Neural progenitor cell (in vitro differentiated cells): ENCODE results near the gene IGSF8. TPM values are rescaled to one million over a fixed set of nuclear protein-coding genes. Genes with fewer than 3 reads are reported as not detected.

ENCODE experiments used
- DNase-seq: peaks from one replicate; pipeline ENCODE4 v3.0.0-alpha.2; 2016; ENCODE audit warnings: low spot score
- H2AFZ ChIP-seq: fragments of 200-600 bp; sonication (generic); replicated peaks from 2 replicates; pipeline ENCODE4 v1.6.1; 2016; ENCODE audit warnings: antibody characterized with exemption
- H3F3A ChIP-seq: fragments of 200-600 bp; sonication (generic); 2 replicates; pipeline ENCODE4 v1.6.1; 2016; ENCODE audit warnings: antibody characterized with exemption, low read depth
- H3K27ac ChIP-seq: fragments of 200-600 bp; sonication (generic); 2 replicates; pipeline ENCODE4 v1.5.1; 2016; ENCODE audit warnings: mild to moderate bottlenecking
- H3K27me3 ChIP-seq: fragments of 200-600 bp; sonication (generic); 2 replicates; pipeline ENCODE4 v1.6.1; 2016; ENCODE audit warnings: mild to moderate bottlenecking, moderate library complexity
- H3K36me3 ChIP-seq: fragments of 200-600 bp; sonication (generic); 2 replicates; pipeline ENCODE4 v1.5.1; 2016
- H3K4me1 ChIP-seq: fragments of 200-600 bp; sonication (generic); 2 replicates; pipeline ENCODE4 v1.6.1; 2016; ENCODE audit warnings: mixed run types
- H3K4me2 ChIP-seq: fragments of 200-600 bp; sonication (generic); 2 replicates; pipeline ENCODE4 v1.6.1; 2016
- H3K4me3 ChIP-seq: fragments of 200-600 bp; sonication (generic); 2 replicates; pipeline ENCODE4 v1.5.1; 2016
- H3K79me2 ChIP-seq: fragments of 200-600 bp; sonication (generic); 2 replicates; pipeline ENCODE4 v1.6.1; 2016; ENCODE audit warnings: low read depth
- H3K9ac ChIP-seq: fragments of 200-600 bp; sonication (generic); 2 replicates; pipeline ENCODE4 v1.6.1; 2016
- H3K9me3 ChIP-seq: fragments of 200-600 bp; sonication (generic); 2 replicates; pipeline ENCODE4 v1.5.1; 2016; ENCODE audit warnings: low read depth
- H4K20me1 ChIP-seq: fragments of 200-600 bp; sonication (generic); 2 replicates; pipeline ENCODE4 v1.6.1; 2016; ENCODE audit warnings: low read depth
- H3K27ac Mint-ChIP-seq: 3 replicates; pipeline ENCODE4 v1.8.0; 2021; ENCODE audit warnings: mixed read lengths
- H3K27me3 Mint-ChIP-seq: 2 replicates; pipeline ENCODE4 v1.8.0; 2022; ENCODE audit warnings: low read depth, mild to moderate bottlenecking, inconsistent platforms, moderate library complexity, mixed read lengths; ENCODE audit not compliant: insufficient read depth
- H3K36me3 Mint-ChIP-seq: 3 replicates; pipeline ENCODE4 v1.8.0; 2021; ENCODE audit warnings: mixed read lengths
- H3K4me1 Mint-ChIP-seq: 3 replicates; pipeline ENCODE4 v1.8.0; 2021; ENCODE audit warnings: mixed read lengths
- H3K4me3 Mint-ChIP-seq: 3 replicates; pipeline ENCODE4 v1.8.0; 2021; ENCODE audit warnings: mild to moderate bottlenecking, moderate library complexity, mixed read lengths
- H3K9me3 Mint-ChIP-seq: 3 replicates; pipeline ENCODE4 v1.8.0; 2020; ENCODE audit warnings: mixed read lengths
- EZH2 ChIP-seq: fragments of 200-600 bp; sonication (generic); IDR thresholded peaks from 2 replicates; pipeline ENCODE4 v1.6.1; 2017; ENCODE audit warnings: antibody characterized with exemption, mild to moderate bottlenecking, moderate library complexity
- EZH2phosphoT487 ChIP-seq: fragments of 200-600 bp; sonication (generic); IDR thresholded peaks from 2 replicates; pipeline ENCODE4 v1.6.1; 2017; ENCODE audit warnings: antibody characterized with exemption
- total RNA-seq: library from RNA; depleted of rRNA; stranded (reverse); fragments of >200 nt; gene quantifications from 2 replicates; pipeline ENCODE4 v1.2.3, GENCODE V29; 2015; ENCODE audit warnings: low replicate concordance
- TF ChIP-seq, protein P1 (sequence below): fragments of 200-600 bp; sonication (generic); IDR thresholded peaks from 2 replicates; pipeline ENCODE4 v1.5.1; 2017; ENCODE audit warnings: antibody characterized with exemption, mild to moderate bottlenecking

The IGSF8 gene, protein sequence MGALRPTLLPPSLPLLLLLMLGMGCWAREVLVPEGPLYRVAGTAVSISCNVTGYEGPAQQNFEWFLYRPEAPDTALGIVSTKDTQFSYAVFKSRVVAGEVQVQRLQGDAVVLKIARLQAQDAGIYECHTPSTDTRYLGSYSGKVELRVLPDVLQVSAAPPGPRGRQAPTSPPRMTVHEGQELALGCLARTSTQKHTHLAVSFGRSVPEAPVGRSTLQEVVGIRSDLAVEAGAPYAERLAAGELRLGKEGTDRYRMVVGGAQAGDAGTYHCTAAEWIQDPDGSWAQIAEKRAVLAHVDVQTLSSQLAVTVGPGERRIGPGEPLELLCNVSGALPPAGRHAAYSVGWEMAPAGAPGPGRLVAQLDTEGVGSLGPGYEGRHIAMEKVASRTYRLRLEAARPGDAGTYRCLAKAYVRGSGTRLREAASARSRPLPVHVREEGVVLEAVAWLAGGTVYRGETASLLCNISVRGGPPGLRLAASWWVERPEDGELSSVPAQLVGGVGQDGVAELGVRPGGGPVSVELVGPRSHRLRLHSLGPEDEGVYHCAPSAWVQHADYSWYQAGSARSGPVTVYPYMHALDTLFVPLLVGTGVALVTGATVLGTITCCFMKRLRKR
- total RNA-seq = 9.4 and 23.4 TPM in 2 replicates

DNA sequence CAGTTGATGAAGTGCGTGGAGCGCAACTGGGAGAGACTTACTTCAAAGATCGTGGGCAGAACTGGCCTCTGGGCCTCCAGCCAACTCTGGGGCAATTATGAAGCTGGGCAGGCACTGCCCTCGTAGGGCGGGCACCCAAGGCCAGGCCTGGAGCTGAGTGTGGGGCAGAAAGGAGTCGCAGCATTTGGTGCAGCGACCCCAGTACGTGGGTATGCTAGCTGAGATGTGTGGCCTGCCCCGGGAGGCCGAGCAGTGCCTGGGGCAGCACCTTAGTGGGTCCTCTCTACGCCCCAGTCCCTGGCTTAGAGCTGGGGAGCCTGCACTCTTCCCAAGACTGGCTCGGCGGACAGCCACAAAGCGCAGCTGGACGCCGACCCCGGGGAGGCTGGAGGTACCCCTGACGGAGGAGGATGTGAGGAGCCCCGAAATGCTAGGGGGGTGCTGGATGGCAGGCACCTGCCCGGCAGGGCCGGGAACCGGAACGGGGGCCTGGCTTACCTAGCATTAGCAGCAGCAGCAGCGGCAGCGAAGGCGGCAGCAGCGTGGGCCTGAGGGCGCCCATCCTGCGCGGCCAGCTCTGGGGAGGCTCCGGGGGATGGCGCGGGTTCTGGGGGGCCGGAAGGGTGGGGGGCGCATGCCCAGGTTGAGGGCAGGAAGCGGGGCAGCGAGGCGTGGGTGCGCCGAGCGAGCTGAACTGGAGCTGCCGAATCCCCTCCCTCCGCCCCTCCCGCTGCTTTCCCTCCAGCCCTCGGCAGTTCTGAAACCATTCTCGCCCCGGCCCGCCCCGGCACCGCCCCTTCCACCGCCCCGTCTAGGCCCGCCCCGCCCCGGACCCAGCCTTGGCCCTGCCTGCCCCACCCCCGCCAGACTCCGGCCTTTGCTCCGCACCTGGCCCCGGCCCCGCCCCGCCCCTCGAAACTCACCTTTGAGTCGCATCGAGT lies at the start of gene IGSF8:
Gene IGSF8, minus strand, starts transcription at position 709 of the 941 bp plus-strand sequence. Its CDS starts 147 bp downstream, at position 562.
- no peaks in the 10 kb centered on the region for H3K36me3 Mint-ChIP-seq
- Histone ChIP-seq H3K4me2 (peak within 1 kb of the TSS; percentile 93), H3K79me2 (peaks cover 14% of the 10 kb centered on the region), H3K27me3 (peaks cover 18% of the 10 kb centered on the region), H3F3A (peaks cover 35% of the 10 kb centered on the region), H3K9ac (peak within 1 kb of the TSS; percentile 47), H3K4me3 (peak within 1 kb of the TSS; percentile 95), H4K20me1 (peaks cover 12% of the 10 kb centered on the region), H3K4me1 (peaks cover 29% of the 10 kb centered on the region), H3K9me3 (no peaks in the 10 kb centered on the region), H3K36me3 (no peaks in the 10 kb centered on the region), H2AFZ (peak within 1 kb of the TSS; percentile 97), H3K27ac (no peak within 1 kb of the TSS)
- H3K4me3 Mint-ChIP-seq = peak within 1 kb of the TSS; percentile 86
- DNase-seq = peak; percentile 34
- H3K9me3 Mint-ChIP-seq = no peaks in the 10 kb centered on the region
- TF ChIP-seq EZH2 (no peak), EZH2phosphoT487 (no peak)
- TF ChIP-seq, protein P1, sequence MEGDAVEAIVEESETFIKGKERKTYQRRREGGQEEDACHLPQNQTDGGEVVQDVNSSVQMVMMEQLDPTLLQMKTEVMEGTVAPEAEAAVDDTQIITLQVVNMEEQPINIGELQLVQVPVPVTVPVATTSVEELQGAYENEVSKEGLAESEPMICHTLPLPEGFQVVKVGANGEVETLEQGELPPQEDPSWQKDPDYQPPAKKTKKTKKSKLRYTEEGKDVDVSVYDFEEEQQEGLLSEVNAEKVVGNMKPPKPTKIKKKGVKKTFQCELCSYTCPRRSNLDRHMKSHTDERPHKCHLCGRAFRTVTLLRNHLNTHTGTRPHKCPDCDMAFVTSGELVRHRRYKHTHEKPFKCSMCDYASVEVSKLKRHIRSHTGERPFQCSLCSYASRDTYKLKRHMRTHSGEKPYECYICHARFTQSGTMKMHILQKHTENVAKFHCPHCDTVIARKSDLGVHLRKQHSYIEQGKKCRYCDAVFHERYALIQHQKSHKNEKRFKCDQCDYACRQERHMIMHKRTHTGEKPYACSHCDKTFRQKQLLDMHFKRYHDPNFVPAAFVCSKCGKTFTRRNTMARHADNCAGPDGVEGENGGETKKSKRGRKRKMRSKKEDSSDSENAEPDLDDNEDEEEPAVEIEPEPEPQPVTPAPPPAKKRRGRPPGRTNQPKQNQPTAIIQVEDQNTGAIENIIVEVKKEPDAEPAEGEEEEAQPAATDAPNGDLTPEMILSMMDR = no peak
- peaks cover 55% of the 10 kb centered on the region for H3K4me1 Mint-ChIP-seq
- peaks cover 8% of the 10 kb centered on the region for H3K27me3 Mint-ChIP-seq
- H3K27ac Mint-ChIP-seq = peak within 1 kb of the TSS; percentile 23

DNA sequence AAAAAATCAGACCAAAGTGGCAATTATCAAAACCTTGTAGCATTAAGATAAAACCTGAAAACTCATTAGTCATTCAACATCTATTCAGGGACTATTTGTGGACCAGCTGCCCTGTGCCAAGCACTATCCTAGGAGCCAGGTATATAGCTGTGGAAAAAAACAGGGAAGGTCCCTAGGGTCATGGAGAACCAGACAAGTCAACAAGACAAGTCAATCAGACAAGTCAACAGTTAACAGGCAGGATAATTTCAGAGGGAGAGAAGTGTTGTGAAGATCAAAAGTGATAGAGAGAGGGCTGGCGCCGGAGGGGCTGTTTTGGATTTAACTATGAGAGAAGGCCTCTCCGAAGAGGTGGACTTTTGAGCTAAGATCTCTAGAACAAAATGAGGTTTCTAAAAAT lies 49.7 kb upstream of the IGSF8 start:
- no peak overlapping the region for H3K4me3 ChIP-seq
- H3K27ac ChIP-seq = no peak overlapping the region
- no peak for TF ChIP-seq EZH2
- no peak for TF ChIP-seq EZH2phosphoT487
- TF ChIP-seq, protein P1 = no peak
- no peaks in the 10 kb centered on the region for H4K20me1 ChIP-seq
- no peaks in the 10 kb centered on the region for H3K79me2 ChIP-seq
- H3K9ac ChIP-seq = no peak overlapping the region
- no peak for DNase-seq
- no peak overlapping the region for H2AFZ ChIP-seq
- peaks cover 3% of the 10 kb centered on the region for H3K27me3 Mint-ChIP-seq
- H3K4me3 Mint-ChIP-seq = no peak overlapping the region
- peaks cover 2% of the 10 kb centered on the region for H3K9me3 Mint-ChIP-seq
- no peaks in the 10 kb centered on the region for H3K27me3 ChIP-seq
- no peaks in the 10 kb centered on the region for H3K36me3 Mint-ChIP-seq
- H3K36me3 ChIP-seq = no peaks in the 10 kb centered on the region
- no peak overlapping the region for H3K27ac Mint-ChIP-seq
- H3F3A ChIP-seq = peaks cover 25% of the 10 kb centered on the region
- peaks cover 13% of the 10 kb centered on the region for H3K4me1 ChIP-seq
- no peak overlapping the region for H3K4me2 ChIP-seq
- H3K9me3 ChIP-seq = no peaks in the 10 kb centered on the region
- H3K4me1 Mint-ChIP-seq = peaks cover 9% of the 10 kb centered on the region

DNA sequence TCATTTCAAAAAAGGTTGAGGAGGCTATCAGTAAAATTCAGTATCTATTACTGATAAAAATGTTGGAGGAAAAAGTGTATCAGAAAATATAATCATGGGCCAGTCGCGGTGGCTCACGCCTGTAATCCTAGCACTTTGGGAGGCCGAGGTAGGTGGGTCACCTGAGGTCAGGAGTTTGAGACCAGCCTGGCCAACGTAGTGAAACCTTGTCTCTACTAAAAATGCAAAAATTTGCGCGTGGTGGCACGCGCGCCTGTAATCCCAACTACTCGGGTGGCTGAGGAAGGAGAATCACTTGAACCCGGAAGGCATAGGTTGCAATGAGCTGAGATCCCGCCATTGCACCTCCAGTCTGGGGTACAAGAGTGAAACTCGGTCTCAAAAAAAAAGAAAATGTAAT lies 47.7 kb upstream of the IGSF8 start:
- no peaks in the 10 kb centered on the region for H4K20me1 ChIP-seq
- no peak overlapping the region for H3K9ac ChIP-seq
- no peaks in the 10 kb centered on the region for H3K79me2 ChIP-seq
- H3K27ac ChIP-seq = no peak overlapping the region
- peaks cover 14% of the 10 kb centered on the region for H3K36me3 Mint-ChIP-seq
- TF ChIP-seq EZH2 (no peak), EZH2phosphoT487 (no peak)
- TF ChIP-seq, protein P1 = no peak
- peaks cover 2% of the 10 kb centered on the region for H3K9me3 Mint-ChIP-seq
- peak overlapping the region; percentile 62 for H3K27ac Mint-ChIP-seq
- H3K4me1 Mint-ChIP-seq = peaks cover 10% of the 10 kb centered on the region
- H3K4me3 ChIP-seq = no peak overlapping the region
- no peaks in the 10 kb centered on the region for H3K36me3 ChIP-seq
- peaks cover 3% of the 10 kb centered on the region for H3K27me3 Mint-ChIP-seq
- H2AFZ ChIP-seq = no peak overlapping the region
- peaks cover 13% of the 10 kb centered on the region for H3K4me1 ChIP-seq
- DNase-seq = no peak
- H3K4me3 Mint-ChIP-seq = no peak overlapping the region
- no peak overlapping the region for H3K4me2 ChIP-seq
- peaks cover 32% of the 10 kb centered on the region for H3F3A ChIP-seq
- H3K27me3 ChIP-seq = no peaks in the 10 kb centered on the region
- no peaks in the 10 kb centered on the region for H3K9me3 ChIP-seq
